Renal cortex interstitium (tissue), 15 donors: ENCODE results near the gene NBL1. TPM values are rescaled to one million over a fixed set of nuclear protein-coding genes. Genes with fewer than 3 reads are reported as not detected.

Experiments used
- DNase-seq, 11 donors: peaks; one replicate each; pipeline ENCODE4 v3.0.0-alpha.2; 2013; ENCODE audit warnings: low read depth in 9 of 11, low spot score in 4 of 11; ENCODE audit errors: extremely low read depth in 1 of 11
- long read RNA-seq, 16 experiments: transcript quantifications; one replicate each; lab custom pipeline, GENCODE V29; 2026
- polyA plus RNA-seq, 3 donors: library from polyadenylated mRNA; unstranded; fragments of 120-200 nt; gene quantifications; one replicate each; pipeline ENCODE4 v1.2.1, GENCODE V29; 2013; ENCODE audit not compliant: insufficient read length in 3 of 3

The NBL1 gene, protein sequence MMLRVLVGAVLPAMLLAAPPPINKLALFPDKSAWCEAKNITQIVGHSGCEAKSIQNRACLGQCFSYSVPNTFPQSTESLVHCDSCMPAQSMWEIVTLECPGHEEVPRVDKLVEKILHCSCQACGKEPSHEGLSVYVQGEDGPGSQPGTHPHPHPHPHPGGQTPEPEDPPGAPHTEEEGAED
- polyA plus RNA-seq: 10 to 100 TPM; 18.2 to 28.9 (median 28.4) TPM
- long read RNA-seq, donor 1, partial matches to known transcripts: 0 of 1 reads
- long read RNA-seq, donor 1, other reads (novel, unspliced or antisense): 0 of 1 reads
- long read RNA-seq, donor 2, transcript NBL1-202 (4 exons, 2,172 nt): major isoform, 6 of 6 reads
- long read RNA-seq, donor 2, partial matches to known transcripts: 0 of 6 reads
- long read RNA-seq, donor 2, other reads (novel, unspliced or antisense): 0 of 6 reads
- long read RNA-seq, donor 3, transcript NBL1-202 (4 exons, 2,172 nt): major isoform, 6 of 6 reads
- long read RNA-seq, donor 3, partial matches to known transcripts: 0 of 6 reads
- long read RNA-seq, donor 3, other reads (novel, unspliced or antisense): 0 of 6 reads
- long read RNA-seq, donor 4, transcript NBL1-202 (4 exons, 2,172 nt): major isoform, 8 of 35 reads
- long read RNA-seq, donor 4, partial matches to known transcripts: 27 of 35 reads
- long read RNA-seq, donor 4, other reads (novel, unspliced or antisense): 0 of 35 reads
- long read RNA-seq, donor 5: 0 reads
- long read RNA-seq, donor 6, partial matches to known transcripts: 0 of 1 reads
- long read RNA-seq, donor 6, other reads (novel, unspliced or antisense): 0 of 1 reads
- long read RNA-seq, donor 7, partial matches to known transcripts: 0 of 4 reads
- long read RNA-seq, donor 7, other reads (novel, unspliced or antisense): 0 of 4 reads
- long read RNA-seq, donor 8, transcript NBL1-202 (4 exons, 2,172 nt): major isoform, 17 of 17 reads
- long read RNA-seq, donor 8, partial matches to known transcripts: 0 of 17 reads
- long read RNA-seq, donor 8, other reads (novel, unspliced or antisense): 0 of 17 reads
- long read RNA-seq, donor 9, partial matches to known transcripts: 0 of 3 reads
- long read RNA-seq, donor 9, other reads (novel, unspliced or antisense): 0 of 3 reads
- long read RNA-seq, donor 10, partial matches to known transcripts: 0 of 3 reads
- long read RNA-seq, donor 10, other reads (novel, unspliced or antisense): 0 of 3 reads
- long read RNA-seq, donor 11, transcript NBL1-202 (4 exons, 2,172 nt): major isoform, 10 of 10 reads
- long read RNA-seq, donor 11, partial matches to known transcripts: 0 of 10 reads
- long read RNA-seq, donor 11, other reads (novel, unspliced or antisense): 0 of 10 reads
- long read RNA-seq, donor 12, partial matches to known transcripts: 0 of 2 reads
- long read RNA-seq, donor 12, other reads (novel, unspliced or antisense): 0 of 2 reads
- long read RNA-seq, donor 13, partial matches to known transcripts: 0 of 3 reads
- long read RNA-seq, donor 13, other reads (novel, unspliced or antisense): 0 of 3 reads
- long read RNA-seq, donor 14, transcript NBL1-202 (4 exons, 2,172 nt): major isoform, 8 of 8 reads
- long read RNA-seq, donor 14, partial matches to known transcripts: 0 of 8 reads
- long read RNA-seq, donor 14, other reads (novel, unspliced or antisense): 0 of 8 reads
- long read RNA-seq, donor 15, transcript NBL1-202 (4 exons, 2,172 nt): major isoform, 5 of 5 reads
- long read RNA-seq, donor 15, partial matches to known transcripts: 0 of 5 reads
- long read RNA-seq, donor 15, other reads (novel, unspliced or antisense): 0 of 5 reads
- long read RNA-seq, donor 16, transcript NBL1-202 (4 exons, 2,172 nt): major isoform, 12 of 12 reads
- long read RNA-seq, donor 16, partial matches to known transcripts: 0 of 12 reads
- long read RNA-seq, donor 16, other reads (novel, unspliced or antisense): 0 of 12 reads

DNA sequence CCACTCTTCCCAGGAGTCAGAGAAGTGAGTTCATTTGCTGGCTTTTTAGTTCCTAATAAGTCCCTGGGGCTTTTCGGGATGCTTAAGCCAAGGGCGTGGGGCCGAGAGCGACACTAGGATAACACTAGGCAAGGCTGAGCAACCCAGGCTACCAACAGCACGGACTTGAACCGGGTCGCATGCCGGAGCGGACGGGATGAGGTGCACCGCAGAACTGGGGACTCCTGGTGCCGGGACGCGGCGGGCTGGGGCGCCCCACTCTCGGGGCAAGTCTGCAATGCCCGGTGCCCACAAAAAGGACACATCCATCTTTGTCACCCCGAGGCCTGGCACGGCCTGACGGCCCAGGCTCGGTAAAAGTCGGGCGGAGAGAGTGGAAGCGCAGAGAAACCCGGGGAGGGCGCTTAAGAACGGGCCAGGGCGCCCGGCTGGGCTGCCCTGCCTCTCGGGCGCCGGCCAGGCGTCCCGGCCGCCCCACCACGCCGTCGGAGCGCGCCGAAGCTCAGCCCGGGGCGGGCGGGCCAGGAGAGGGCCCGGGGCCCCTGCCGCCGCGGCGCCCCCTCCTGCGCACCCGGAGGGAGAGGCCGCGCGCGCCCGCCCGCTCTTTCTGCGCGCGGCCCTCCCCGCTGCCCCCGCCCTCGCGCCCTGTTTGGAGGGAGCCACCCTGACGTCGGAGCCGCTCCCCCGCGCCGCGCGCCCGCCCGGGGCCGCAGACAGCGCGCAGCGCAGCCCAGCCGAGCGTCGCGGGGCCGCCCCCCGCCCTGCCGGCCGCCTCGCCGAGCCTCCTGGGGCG lies at the start of gene NBL1:
TSS of gene NBL1 (plus strand) at position 710 of the 793 bp plus-strand sequence. CDS start 10,720 bp downstream, outside the sequence.
- peak in 2 of 11 donors; percentile 53 to 68 for DNase-seq

DNA sequence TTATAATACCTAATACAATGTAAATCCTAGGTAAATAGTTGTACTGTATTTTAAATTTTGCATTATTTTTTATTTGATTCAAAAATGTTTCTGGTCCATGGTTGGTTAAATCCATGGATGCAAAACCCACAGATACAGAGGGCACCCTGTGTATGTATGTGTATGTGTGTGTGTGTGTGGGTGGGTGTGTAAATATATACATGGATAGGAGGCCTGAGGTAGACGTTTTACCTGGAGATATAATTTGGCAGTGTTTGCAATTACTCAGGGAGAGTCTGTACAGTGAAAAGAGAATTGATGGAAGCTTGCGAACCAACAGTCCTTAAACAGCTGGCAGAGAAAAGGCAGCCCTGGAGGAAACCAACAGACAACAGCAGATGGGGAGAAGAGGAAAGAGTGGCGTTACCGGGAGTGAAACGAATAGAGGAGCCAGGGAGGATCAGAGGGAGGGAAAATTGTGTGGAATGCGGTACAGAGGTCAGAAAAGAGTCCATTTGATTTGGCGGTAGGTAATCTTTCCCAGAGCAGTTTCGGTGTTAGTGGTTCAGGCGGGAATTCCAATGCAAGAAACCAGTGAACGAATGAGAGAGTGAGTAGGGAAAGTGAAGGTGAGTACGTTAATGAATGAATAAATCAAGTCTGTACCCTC lies 47.9 kb upstream of the NBL1 start:
- DNase-seq: peak in 3 of 11 donors; percentile 16 to 33 (median 29)

DNA sequence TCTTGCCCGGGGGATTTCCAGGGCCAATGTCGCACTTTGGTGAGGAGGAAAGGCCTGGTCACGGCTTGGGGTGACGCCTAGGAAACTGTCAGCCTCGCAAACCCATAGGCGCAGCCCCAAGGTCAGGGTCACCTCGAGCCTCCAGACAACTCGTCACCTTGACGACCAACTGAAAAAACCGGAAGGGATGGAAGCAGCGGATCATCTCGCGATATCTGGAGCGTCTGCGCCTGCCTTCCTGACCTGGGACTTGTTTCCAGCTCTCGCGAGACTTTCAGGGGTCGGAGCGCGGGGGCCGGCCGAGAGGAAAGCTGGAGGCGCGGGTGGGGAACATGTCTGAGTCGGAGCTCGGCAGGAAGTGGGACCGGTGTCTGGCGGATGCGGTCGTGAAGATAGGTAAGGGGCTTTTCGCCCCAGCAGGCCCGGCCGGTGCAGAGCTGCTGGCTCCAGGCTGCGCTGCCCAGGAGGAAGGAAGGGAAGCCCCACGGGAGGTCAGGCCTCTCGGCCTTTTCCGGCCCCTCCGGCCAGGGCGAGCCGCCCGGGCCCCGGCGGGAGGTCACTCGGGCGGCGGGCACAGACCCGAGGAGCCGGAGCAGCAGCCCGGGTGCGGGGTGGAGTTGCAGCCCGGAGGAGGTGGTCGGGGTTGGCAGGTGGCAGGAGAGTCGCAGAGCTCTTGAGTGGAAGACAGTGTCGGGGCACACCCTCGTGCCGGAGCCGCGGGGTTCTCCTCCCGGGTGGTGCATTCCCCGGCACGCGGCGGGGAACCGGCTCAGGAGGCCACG lies 47.2 kb upstream of the NBL1 start:
- DNase-seq: peak; percentile 96 to 99 (median 98)

DNA sequence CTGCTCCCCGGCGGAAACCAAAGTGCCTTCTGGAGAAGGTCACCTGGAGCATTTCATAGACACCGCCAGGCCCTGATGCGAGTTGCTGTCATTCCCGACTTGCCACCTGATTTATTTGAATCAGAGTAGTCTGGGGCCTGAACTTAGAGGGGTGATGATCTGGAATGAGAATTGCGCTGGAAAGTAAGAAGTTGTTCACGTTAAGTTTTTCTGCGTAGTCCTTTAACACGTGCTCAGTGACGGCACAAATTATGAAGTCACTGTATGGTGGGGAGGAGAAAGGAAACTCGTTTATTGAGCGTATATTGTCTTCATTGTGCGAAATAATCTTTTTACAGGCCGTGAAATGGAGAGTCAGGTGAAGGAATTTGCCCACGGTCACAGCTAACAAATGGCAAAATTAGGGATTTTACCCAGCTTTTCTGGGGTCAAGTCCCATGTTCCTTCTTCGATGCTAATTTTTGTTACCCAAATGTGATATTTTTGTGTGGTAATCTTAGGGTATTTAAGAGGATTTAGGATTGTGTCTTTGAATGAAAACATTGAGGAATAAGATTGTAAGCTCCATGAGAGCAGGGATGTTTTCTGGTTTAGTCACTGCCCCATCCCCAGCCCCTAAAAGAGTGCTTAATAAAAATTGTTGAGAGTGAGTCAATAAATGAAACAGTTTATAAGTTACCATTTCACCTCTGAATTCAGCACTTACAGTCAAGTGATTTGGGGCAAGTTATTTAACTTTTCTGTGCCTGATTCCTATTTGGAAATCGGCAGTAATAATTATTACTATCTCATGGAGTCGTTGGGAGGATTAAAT lies 46.4 kb upstream of the NBL1 start:
- DNase-seq: peak in 5 of 11 donors; percentile 21 to 42 (median 32)

DNA sequence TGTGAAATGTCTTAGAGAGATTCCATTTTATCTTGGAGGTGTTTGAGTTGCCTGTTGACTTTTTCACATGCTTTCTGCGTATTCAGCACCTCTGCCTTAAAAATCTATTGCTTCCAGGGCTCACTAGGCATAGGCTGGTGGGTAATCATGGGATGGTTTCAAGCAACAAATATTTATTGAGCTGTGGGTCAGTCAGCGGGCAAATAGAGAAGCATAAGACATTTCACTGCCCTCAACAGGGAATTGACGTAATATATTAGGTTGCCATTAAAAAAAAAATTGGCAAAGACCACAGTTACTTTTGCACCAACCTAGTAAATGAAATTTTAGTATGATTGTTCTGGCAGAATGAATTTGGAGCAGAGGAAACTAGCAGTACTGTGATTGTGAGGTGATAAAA lies 44.3 kb upstream of the NBL1 start:
- DNase-seq: no peak

DNA sequence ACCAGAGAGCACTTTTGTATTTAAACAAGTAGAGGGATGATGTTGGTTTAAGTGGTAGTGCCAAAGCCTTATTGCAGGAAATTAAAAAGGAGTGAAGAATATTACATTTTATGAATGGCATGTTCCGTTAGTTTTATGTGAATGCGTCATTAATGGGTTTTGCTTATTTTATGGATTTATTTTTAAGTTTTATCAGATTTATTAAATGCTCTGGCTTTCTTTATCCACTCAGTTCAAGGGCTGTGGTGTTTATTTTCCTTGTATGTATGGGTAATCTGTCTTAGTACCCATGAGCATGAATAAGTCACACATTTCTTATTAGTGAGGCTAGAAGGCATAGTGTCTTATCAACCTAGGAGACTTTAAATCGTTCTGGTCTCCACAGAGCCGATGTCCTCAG lies 41.6 kb upstream of the NBL1 start:
- DNase-seq: no peak

DNA sequence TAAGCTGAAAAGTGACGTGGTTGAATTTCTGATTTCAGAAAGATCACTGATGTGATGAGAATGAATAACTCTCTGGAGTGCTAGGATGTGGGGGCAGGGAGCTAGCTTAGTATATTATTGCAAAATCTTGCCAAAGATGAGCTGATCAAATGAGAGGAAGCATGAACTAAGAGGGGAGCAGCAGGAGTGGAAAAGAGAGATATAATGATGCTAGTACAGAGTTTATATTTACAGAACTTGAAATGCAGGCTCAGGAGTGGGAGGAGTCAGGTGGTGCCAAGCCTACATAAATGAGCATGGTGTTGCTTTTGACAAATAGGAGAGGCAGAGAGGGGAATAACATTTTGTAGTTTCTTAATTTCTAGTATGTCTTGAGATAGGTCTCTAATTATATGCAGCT lies 38.1 kb upstream of the NBL1 start:
- DNase-seq: no peak

DNA sequence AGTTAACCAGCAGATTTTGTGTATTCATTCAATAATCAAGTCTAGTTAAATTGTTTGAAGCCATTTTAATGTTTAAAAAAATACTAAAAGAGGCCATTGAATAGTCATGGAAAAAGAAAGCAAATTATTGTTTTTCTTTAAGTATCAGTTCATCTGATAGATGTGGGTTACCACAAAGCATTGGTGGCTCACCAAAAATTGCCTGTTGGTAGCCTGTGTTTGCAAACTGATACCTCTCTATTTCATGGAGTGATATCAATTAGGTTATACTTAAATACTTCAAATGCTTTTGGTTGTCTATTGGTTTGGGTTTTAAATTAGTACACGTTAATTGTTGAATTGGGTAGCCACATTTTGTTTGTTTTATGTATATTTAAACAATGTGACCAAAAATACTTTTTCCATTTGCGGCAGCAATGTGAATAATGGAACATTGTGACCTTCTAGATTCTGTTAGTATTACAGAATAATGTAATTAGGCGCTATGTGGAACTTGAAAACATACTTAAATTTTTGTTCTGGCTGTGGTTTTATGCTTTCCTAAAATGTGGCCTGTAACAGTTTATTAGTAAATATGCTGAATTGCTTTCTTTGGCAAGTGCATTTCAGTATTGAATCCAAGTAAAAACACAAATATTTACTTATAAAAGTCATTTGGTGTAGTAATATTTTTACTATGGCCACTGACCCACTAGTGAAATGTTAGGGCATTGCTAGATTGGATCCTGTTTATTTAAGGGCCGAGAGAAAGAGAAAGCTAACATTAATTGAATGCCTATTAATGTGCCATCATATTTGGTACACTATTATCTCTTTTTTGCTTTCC lies 37.1 kb upstream of the NBL1 start:
- DNase-seq: no peak

DNA sequence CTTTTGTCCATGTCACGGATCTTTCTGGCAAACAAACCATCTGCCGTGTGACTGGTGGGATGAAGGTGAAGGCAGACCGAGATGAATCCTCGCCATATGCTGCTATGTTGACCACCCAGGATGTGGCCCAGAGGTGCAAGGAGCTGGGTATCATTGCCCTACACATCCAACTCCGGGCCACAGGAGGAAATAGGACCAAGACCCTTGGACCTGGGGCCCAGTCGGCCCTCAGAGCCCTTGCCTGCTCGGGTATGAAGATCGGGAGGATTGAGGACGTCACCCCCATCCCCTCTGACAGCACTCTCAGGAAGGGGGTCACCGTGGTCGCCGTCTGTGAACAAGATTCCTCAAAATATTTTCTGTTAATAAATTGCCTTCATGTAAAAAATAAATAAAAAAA lies 35.9 kb upstream of the NBL1 start:
- no peak for DNase-seq

DNA sequence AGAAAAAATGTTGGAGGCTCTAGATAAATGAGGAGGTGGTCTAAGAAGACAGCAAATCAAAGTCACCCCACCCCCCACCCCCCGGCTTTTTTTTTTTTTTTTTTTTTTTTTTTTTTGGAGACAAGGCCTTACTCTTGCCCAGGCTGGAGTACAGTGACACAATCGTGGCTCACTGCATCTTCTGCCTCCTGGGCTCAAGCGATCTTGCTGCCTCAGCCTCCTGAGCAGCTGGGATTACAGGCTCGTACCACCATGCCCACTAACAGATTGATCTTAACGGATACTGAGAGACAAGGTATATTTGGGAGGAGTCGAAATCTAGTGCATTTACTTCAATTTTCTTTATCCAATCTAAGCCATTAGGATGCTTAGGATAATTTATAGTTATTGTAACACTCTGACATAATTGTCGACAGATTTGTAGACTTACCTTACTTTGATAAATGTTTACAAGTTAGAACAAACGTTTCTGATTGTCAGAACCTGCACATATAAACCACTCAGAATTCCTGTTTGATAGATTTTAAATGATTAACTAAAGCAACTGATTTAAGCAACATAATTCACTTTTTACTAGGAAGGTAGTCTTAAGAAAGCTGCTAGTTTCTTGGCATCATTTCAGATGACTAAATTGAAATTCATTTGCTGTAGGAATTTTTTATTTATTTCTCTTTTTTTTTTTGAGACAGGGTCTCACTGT lies 33.7 kb upstream of the NBL1 start:
- DNase-seq: no peak

DNA sequence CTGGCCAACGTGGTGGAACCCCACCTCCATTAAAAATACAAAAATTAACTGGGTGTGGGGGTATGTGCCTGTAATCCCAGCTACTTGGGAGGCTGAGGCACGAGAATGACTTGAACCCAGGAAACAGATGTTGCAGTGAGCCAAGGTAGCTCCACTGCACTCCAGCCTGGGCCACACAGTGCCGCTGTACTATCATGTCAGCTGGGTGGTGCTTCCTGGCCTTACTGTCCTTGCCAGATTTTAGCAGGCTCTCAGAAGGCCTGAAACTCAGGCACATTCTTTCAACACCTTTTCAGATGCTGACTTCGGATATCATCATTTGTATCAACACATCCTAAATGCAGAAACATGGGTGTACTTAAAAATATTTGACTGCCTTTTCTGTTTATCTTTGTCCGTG lies 31.6 kb upstream of the NBL1 start:
- no peak for DNase-seq

DNA sequence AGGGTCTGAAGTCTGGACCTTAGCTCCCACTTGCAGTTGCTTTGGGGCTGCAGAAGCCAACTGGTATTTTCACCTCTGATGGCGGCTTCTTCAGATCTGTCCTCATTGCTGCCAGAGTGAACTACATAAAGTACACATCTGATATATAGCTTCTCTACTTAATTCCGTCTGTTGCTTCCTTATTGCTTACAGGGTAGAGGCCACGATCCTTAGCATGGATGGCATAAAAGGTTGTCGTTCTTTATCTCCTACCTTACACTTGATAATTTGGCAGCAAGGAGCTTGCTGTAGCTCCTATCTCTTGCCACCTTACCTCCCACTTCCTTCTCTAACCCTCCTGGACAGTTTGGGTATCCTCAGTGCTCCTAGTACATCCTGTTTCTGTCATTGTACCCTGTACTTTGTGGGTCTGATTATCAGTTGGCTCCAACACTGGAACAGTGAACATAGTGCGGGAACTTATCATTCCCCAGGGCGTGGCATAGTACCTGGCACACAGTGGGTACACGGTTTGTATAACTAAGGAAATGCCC lies 30.9 kb upstream of the NBL1 start:
- no peak for DNase-seq

DNA sequence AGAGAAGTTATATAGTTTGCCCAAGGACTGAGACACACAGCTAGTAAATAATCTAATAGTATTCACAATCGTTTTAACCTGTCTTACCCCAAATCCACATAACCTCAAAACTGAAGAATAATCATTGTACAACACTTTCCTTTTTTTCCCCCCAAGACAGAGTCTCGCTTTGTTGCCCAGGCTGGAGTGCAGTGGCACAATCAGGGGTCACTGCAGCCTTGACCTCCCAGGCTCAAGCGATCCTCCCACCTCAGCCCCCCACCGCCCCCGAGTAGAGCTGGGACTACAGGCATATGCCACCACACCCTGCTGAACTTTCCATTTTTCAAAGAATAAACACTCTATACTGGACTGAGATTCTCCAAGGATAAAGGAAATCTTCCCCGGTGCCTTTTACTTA lies 28.7 kb upstream of the NBL1 start:
- no peak for DNase-seq
